ENCODE data around the gene ELOVL7. TPM values are rescaled to one million over a fixed set of nuclear protein-coding genes. Genes with fewer than 3 reads are reported as not detected.
A peak's percentile ranks its signal among the peaks of the same experiment; 100 is the strongest.

Gene ELOVL7
- total and polyA plus RNA-seq, 2 of the 8 experiments (the other 6 are each of a cell fraction or from before 2014, with no cell fraction given): 3.1 to 5.1 TPM

DNA sequence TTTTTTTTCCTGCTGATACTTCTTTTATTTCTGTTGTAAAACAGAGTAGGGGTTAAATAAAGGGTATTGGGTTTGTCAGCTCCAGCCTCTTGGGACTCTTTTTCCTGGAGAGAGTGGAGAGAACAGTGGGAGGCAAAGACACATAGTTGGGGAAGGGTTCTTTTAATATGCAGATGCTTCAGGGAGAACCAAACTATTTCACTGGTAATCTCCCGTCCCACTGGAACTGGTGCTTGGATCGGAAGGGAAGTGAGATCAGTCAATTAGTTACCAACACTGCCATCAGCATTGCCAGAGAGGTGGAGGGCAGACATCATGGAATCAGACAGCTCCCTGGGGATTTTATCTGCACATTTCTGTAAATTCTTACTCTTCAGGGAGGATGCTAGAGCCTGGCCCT is 47.6 kb upstream of the ELOVL7 start:
- no peaks in the 10 kb centered on the region for H3K79me2 ChIP-seq (ENCODE audit: control insufficient read depth in 1 of 2, insufficient read depth in 2 of 2, low read length in 2 of 2)
- no peak overlapping the region for H4K5ac ChIP-seq (ENCODE audit: insufficient read length, low read depth, low read length)
- ChIA-PET CTCF (ENCODE audit: partially characterized antibody) (interaction anchor here (1.1 kb wide), 1 partner anchor 192 kb away, joined by 3 read pairs; the partner anchor contains the start of gene DEPDC1B), POLR2A (ENCODE audit: partially characterized antibody) (interaction anchor here (0.7 kb wide), 2 partner anchors 26 to 33 kb away, joined by 3 to 4 read pairs; no protein-coding TSS in a partner anchor)
- H3K4ac ChIP-seq (replicated peaks; ENCODE audit: insufficient read length, low read depth, low read length): no peak overlapping the region
- no peak overlapping the region for H2AK5ac ChIP-seq (ENCODE audit: low read depth, low read length)
- H3K18ac ChIP-seq (ENCODE audit: extremely low read depth, low read length): no peak overlapping the region
- H2BK15ac ChIP-seq (ENCODE audit: low read length): no peak overlapping the region
- H3K9me3 ChIP-seq (ENCODE audit: insufficient read depth in 2 of 2, low read depth in 1 of 2, low read length in 1 of 2): no peaks in the 10 kb centered on the region
- H4K91ac ChIP-seq (replicated peaks; ENCODE audit: insufficient read length, low read length): no peak overlapping the region
- no peak overlapping the region for H2AFZ ChIP-seq (ENCODE audit: low read length)
- H3K9ac ChIP-seq (replicated peaks in 1 of 4; ENCODE audit: extremely low read depth in 1 of 4, low read depth in 3 of 4, low read length in 3 of 4): no peak overlapping the region
- DNase-seq (ENCODE audit: low read depth in 1 of 2, low spot score in 2 of 2) (peak in 1 of 2 experiments; percentile 3), FAIRE-seq (peak; percentile 90)
- no peak for TF ChIP-seq TBP (IDR thresholded peaks at IDR 0.05; ENCODE audit: low read depth, low read length)
- no peak for TF ChIP-seq JUND (IDR thresholded peaks at IDR 0.05; ENCODE audit: low read length)
- TF ChIP-seq NRF1 (IDR thresholded peaks at IDR 0.05; ENCODE audit: low read depth, low read length): no peak
- no peak for TF ChIP-seq GABPA (IDR thresholded peaks at IDR 0.05; ENCODE audit: borderline replicate concordance, insufficient read depth, low read length)
- no peak for TF ChIP-seq CREB1 (IDR thresholded peaks at IDR 0.05)
- TF ChIP-seq, protein P1, sequence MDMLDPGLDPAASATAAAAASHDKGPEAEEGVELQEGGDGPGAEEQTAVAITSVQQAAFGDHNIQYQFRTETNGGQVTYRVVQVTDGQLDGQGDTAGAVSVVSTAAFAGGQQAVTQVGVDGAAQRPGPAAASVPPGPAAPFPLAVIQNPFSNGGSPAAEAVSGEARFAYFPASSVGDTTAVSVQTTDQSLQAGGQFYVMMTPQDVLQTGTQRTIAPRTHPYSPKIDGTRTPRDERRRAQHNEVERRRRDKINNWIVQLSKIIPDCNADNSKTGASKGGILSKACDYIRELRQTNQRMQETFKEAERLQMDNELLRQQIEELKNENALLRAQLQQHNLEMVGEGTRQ (IDR thresholded peaks at IDR 0.05; ENCODE audit: low read length): no peak
- no peak for TF ChIP-seq BRCA1 (IDR thresholded peaks at IDR 0.05; ENCODE audit: low read depth, low read length)
- TF ChIP-seq TCF12 (IDR thresholded peaks at IDR 0.05; ENCODE audit: low read depth, low read length): no peak
- TF ChIP-seq BCL11A (IDR thresholded peaks at IDR 0.05; ENCODE audit: low read depth in 2 of 2, low read length in 2 of 2): no peak
- TF ChIP-seq ASH2L (IDR thresholded peaks at IDR 0.05; ENCODE audit: low read length): no peak
- TF ChIP-seq GTF2F1 (IDR thresholded peaks at IDR 0.05; ENCODE audit: borderline replicate concordance, low read depth, low read length): no peak
- TF ChIP-seq, protein P2, sequence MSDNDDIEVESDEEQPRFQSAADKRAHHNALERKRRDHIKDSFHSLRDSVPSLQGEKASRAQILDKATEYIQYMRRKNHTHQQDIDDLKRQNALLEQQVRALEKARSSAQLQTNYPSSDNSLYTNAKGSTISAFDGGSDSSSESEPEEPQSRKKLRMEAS (IDR thresholded peaks at IDR 0.05): no peak
- no peak for TF ChIP-seq SP2 (IDR thresholded peaks at IDR 0.05; ENCODE audit: low read length)
- no peak overlapping the region for H2BK20ac ChIP-seq (ENCODE audit: low read length)
- no peaks in the 10 kb centered on the region for H3K27me3 ChIP-seq (replicated peaks in 1 of 4; ENCODE audit: control insufficient read depth in 3 of 4, extremely low read depth in 1 of 4, insufficient read depth in 3 of 4, low read length in 3 of 4)
- no peak overlapping the region for H3K56ac ChIP-seq (replicated peaks; ENCODE audit: insufficient read length, low read depth, low read length)
- H3K79me1 ChIP-seq (ENCODE audit: low read depth, low read length): no peaks in the 10 kb centered on the region
- no peak overlapping the region; a peak in 1 of 4 replicates for H3K4me2 ChIP-seq (ENCODE audit: insufficient read depth in 1 of 2, low read depth in 2 of 2, low read length in 2 of 2)
- peaks cover 0 to 5% (median 2%) of the 10 kb centered on the region in 4 experiments; a peak in 3 of 7 replicates for H3K4me1 ChIP-seq (replicated peaks in 1 of 4; ENCODE audit: control insufficient read depth in 3 of 4, insufficient read depth in 4 of 4, low read length in 3 of 4)
- H4K20me1 ChIP-seq (replicated peaks in 1 of 2; ENCODE audit: control insufficient read depth in 1 of 2, insufficient read depth in 2 of 2, low read length in 2 of 2): no peaks in the 10 kb centered on the region
- H3K27ac ChIP-seq (ENCODE audit: low read depth, low read length): no peak overlapping the region
- H2BK5ac ChIP-seq (ENCODE audit: low read depth, low read length): no peak overlapping the region
- H2BK12ac ChIP-seq (ENCODE audit: low read depth, low read length): no peak overlapping the region
- 47% methylated on average over 2 of the region's 2 CpGs; no CpG with 5 or more reads in 1 of the 2 experiments for WGBS, 2 experiments (ENCODE audit: extremely low coverage in 1 of 2, insufficient coverage in 1 of 2, insufficient read length in 1 of 2, insufficient replicate concordance in 2 of 2, low coverage in 1 of 2, low lambda C conversion rate in 2 of 2, missing lambda C conversion rate in 1 of 2)
- peak overlapping the region in 1 of 4 experiments; percentile 9; a peak in 1 of 8 replicates for H3K4me3 ChIP-seq (ENCODE audit: extremely low read depth in 1 of 4, insufficient read depth in 2 of 4, low read depth in 3 of 4, low read length in 4 of 4)
- H3K23me2 ChIP-seq (ENCODE audit: low read depth, low read length): no peaks in the 10 kb centered on the region
- H3K23ac ChIP-seq (ENCODE audit: insufficient read length): no peak overlapping the region
- no peak overlapping the region for H3K14ac ChIP-seq (ENCODE audit: insufficient read length)
- no peak overlapping the region for H2BK120ac ChIP-seq (replicated peaks; ENCODE audit: low read depth, low read length)
- H4K8ac ChIP-seq (ENCODE audit: extremely low read depth, insufficient read depth, low read length): no peak overlapping the region
- peaks cover 0 to 18% (median 12%) of the 10 kb centered on the region in 4 experiments; a peak in 5 of 8 replicates for H3K36me3 ChIP-seq (ENCODE audit: control insufficient read depth in 2 of 4, insufficient read depth in 4 of 4, low read length in 3 of 4)
